Neuronal stem cell (in vitro differentiated cells): Measurements from ENCODE around the gene CRYBG3.

Experiments used
- DNase-seq: peaks from one replicate; pipeline ENCODE4 v3.0.0-alpha.2; 2013; ENCODE audit warnings: low spot score
- H2AFZ ChIP-seq: one replicate; pipeline ENCODE4 v1.6.1; 2013; ENCODE audit warnings: mild to moderate bottlenecking, low read length, inconsistent platforms
- H2AK5ac ChIP-seq: 2 replicates; pipeline ENCODE4 v1.6.1; 2013; ENCODE audit warnings: low read depth, mild to moderate bottlenecking, inconsistent platforms, low read length, moderate library complexity, mixed read lengths
- H2BK120ac ChIP-seq: 2 replicates; pipeline ENCODE4 v1.6.1; 2013; ENCODE audit warnings: low read depth, mild to moderate bottlenecking, inconsistent platforms, low read length, moderate library complexity, mixed read lengths
- H2BK12ac ChIP-seq: one replicate; pipeline ENCODE4 v1.6.1; 2013; ENCODE audit warnings: low read length, inconsistent platforms
- H2BK15ac ChIP-seq: 2 replicates; pipeline ENCODE4 v1.6.1; 2013; ENCODE audit warnings: mild to moderate bottlenecking, low read length, inconsistent platforms, mixed read lengths
- H2BK5ac ChIP-seq: one replicate; pipeline ENCODE4 v1.6.1; 2013; ENCODE audit warnings: inconsistent platforms, mild to moderate bottlenecking, low read length, moderate library complexity
- H3K14ac ChIP-seq: one replicate; pipeline ENCODE4 v1.6.1; 2013; ENCODE audit warnings: low read length, inconsistent platforms
- H3K18ac ChIP-seq: 2 replicates; pipeline ENCODE4 v1.6.1; 2013; ENCODE audit warnings: low read length, inconsistent platforms
- H3K23ac ChIP-seq: 2 replicates; pipeline ENCODE4 v1.6.1; 2013; ENCODE audit warnings: low read depth, mild to moderate bottlenecking, mixed read lengths, low read length, inconsistent platforms; ENCODE audit not compliant: poor library complexity
- H3K27ac ChIP-seq: replicated peaks from 3 replicates; pipeline ENCODE4 v1.5.1; 2013; ENCODE audit warnings: low read length, inconsistent platforms
- H3K27me3 ChIP-seq, 3 experiments: 2 replicates each; pipeline ENCODE4 v1.6.1; 2013; ENCODE audit warnings: low read length in 3 of 3, mild to moderate bottlenecking in 2 of 3, inconsistent platforms in 1 of 3, low read depth in 1 of 3, mixed read lengths in 1 of 3, moderate library complexity in 1 of 3; ENCODE audit not compliant: control insufficient read depth in 3 of 3, insufficient read depth in 3 of 3
- H3K36me3 ChIP-seq, 2 donors: replicated peaks in 1 of 2; 2 replicates each; pipeline ENCODE4 v1.6.1; 2013; ENCODE audit warnings: low read length in 2 of 2; ENCODE audit not compliant: control insufficient read depth in 2 of 2, insufficient read depth in 2 of 2
- H3K4ac ChIP-seq: 2 replicates; pipeline ENCODE4 v1.6.1; 2013; ENCODE audit warnings: inconsistent platforms, mild to moderate bottlenecking, low read length, moderate library complexity
- H3K4me1 ChIP-seq, 2 donors: 1 replicate in 1 of 2; 2 replicates in 1 of 2; pipeline ENCODE4 v1.6.1; 2013; ENCODE audit warnings: low read length in 2 of 2, low read depth in 1 of 2; ENCODE audit not compliant: control insufficient read depth in 2 of 2, insufficient read depth in 1 of 2
- H3K4me2 ChIP-seq: one replicate; pipeline ENCODE4 v1.6.1; 2013; ENCODE audit warnings: mild to moderate bottlenecking, low read length, inconsistent platforms; ENCODE audit not compliant: insufficient read depth, poor library complexity, severe bottlenecking
- H3K4me3 ChIP-seq, 2 donors: 2 replicates each; pipeline ENCODE4 v1.5.1; 2013; ENCODE audit warnings: low read length in 2 of 2, mild to moderate bottlenecking in 2 of 2, inconsistent platforms in 1 of 2, moderate library complexity in 1 of 2
- H3K79me1 ChIP-seq: one replicate; pipeline ENCODE4 v1.6.1; 2013; ENCODE audit warnings: low read depth, mild to moderate bottlenecking, inconsistent platforms, low read length, moderate library complexity
- H3K9ac ChIP-seq: one replicate; pipeline ENCODE4 v1.6.1; 2013; ENCODE audit warnings: mild to moderate bottlenecking, low read depth, low read length, inconsistent platforms; ENCODE audit not compliant: poor library complexity
- H3K9me3 ChIP-seq, 2 donors: replicated peaks in 1 of 2; 2 replicates each; pipeline versions ENCODE3 to v1.6.1; 2013; ENCODE audit warnings: low read length in 2 of 2, mild to moderate bottlenecking in 2 of 2, inconsistent platforms in 1 of 2, low read depth in 1 of 2, mixed read lengths in 1 of 2, moderate library complexity in 1 of 2; ENCODE audit not compliant: control insufficient read depth in 2 of 2, insufficient read depth in 1 of 2
- H4K8ac ChIP-seq: one replicate; pipeline ENCODE4 v1.6.1; 2013; ENCODE audit warnings: low read depth, mild to moderate bottlenecking, inconsistent platforms, low read length, moderate library complexity
- H4K91ac ChIP-seq: one replicate; pipeline ENCODE4 v1.6.1; 2013; ENCODE audit warnings: low read length, low read depth, mild to moderate bottlenecking, inconsistent platforms; ENCODE audit not compliant: poor library complexity
- WGBS, 2 donors: extraction: QIAGEN DNeasy Blood & Tissue Kit; methylation state at CpG; one replicate each; pipeline ENCODE4 v1.1.7; 2013; ENCODE audit warnings: missing lambda C conversion rate in 2 of 2, mixed read lengths in 1 of 2; ENCODE audit not compliant: insufficient read length in 2 of 2, insufficient replicate concordance in 1 of 2; ENCODE audit errors: extremely low coverage in 2 of 2; 5-methylcytosine and 5-hydroxymethylcytosine counted together

CRYBG3 gene

DNA sequence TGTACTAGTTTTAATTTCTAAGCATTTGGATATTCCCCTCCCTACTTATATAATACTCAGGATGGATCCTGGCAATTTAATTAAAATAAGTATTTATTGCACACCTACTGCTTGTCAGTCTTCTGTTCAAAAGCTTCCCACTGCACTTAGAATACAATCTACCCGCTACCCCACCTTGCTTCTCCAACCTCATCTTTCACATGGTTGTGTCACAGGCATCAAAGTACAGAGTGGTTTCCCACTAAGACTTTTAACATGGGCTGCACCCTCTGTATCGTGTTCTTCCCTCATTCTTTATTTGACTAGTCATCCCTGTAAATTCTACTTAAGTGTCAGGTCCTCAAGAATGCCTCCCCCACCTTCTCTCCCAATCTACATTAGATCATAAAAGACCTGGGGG lies 115.4 kb downstream of the CRYBG3 start:
- WGBS, 2 donors = no CpG with 5 or more reads among the region's 2 CpGs
- Histone ChIP-seq H4K91ac (no peak overlapping the region), H3K27ac (no peak overlapping the region), H2BK12ac (no peak overlapping the region), H2BK15ac (no peak overlapping the region), H3K79me1 (no peaks in the 10 kb centered on the region), H3K9me3 (no peaks in the 10 kb centered on the region), H3K4me3 (no peak overlapping the region), H3K27me3 (no peaks in the 10 kb centered on the region), H3K14ac (no peak overlapping the region), H3K18ac (no peak overlapping the region), H2AK5ac (no peak overlapping the region), H2AFZ (no peak overlapping the region), H3K4ac (no peak overlapping the region), H3K4me1 (no peaks in the 10 kb centered on the region), H2BK120ac (no peak overlapping the region), H3K9ac (no peak overlapping the region), H3K36me3 (peaks cover 0 to 43% of the 10 kb centered on the region in 2 donors), H3K23ac (no peak overlapping the region), H2BK5ac (no peak overlapping the region), H4K8ac (no peak overlapping the region), H3K4me2 (no peak overlapping the region)
- DNase-seq = no peak

DNA sequence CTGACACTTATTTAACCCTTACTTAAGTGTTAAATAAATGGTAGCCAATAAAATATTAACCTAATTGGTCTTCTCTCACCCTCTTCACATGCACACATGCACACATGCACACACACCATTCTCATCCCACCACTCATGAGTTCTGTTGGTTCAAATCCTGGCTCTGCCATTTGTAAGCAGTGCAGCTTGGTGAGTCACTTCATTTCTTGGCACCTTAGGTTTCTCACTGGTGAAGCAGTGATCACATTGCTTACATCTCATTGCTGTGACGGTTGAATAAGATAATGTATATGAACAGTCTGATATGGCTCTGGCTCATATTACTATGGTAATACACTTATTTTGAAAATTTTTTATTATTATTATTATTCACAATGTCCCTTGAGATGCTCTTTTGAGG lies 116.6 kb downstream of the CRYBG3 start:
- Histone ChIP-seq H4K91ac (no peak overlapping the region), H3K4ac (no peak overlapping the region), H4K8ac (no peak overlapping the region), H3K9me3 (no peaks in the 10 kb centered on the region), H2BK12ac (no peak overlapping the region), H3K27ac (no peak overlapping the region), H2BK120ac (no peak overlapping the region), H3K23ac (no peak overlapping the region), H3K14ac (no peak overlapping the region), H3K4me1 (no peaks in the 10 kb centered on the region), H3K36me3 (peaks cover 0 to 51% of the 10 kb centered on the region in 2 donors), H2AK5ac (no peak overlapping the region), H3K4me2 (no peak overlapping the region), H3K4me3 (no peak overlapping the region), H2BK15ac (no peak overlapping the region), H2AFZ (no peak overlapping the region), H3K18ac (no peak overlapping the region), H2BK5ac (no peak overlapping the region), H3K27me3 (no peaks in the 10 kb centered on the region), H3K79me1 (no peaks in the 10 kb centered on the region), H3K9ac (no peak overlapping the region)
- WGBS, 2 donors = no CpG with 5 or more reads among the region's 1 CpG
- no peak for DNase-seq

DNA sequence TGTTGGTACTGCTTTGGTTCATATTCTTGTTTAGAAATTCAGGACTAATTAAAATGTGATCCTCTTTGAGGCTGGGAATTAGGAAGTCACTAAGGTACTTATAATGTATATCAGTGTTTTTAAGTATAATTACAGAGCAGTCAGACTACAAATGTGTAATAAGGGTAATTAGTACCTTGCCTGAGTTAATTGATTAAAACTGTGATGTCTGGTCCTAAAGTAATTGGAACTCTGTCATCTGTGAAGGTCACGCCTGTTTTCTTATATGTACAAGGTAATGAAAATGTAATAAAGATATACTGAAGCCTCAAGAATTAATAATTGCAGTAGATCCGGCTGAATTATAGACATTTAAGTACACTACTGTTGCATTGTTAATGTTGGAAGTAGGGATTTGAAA lies 117.6 kb downstream of the CRYBG3 start:
- Histone ChIP-seq H3K27me3 (no peaks in the 10 kb centered on the region), H3K9me3 (no peaks in the 10 kb centered on the region), H3K23ac (no peak overlapping the region), H4K8ac (no peak overlapping the region), H3K18ac (no peak overlapping the region), H2AK5ac (no peak overlapping the region), H2AFZ (no peak overlapping the region), H2BK120ac (no peak overlapping the region), H3K79me1 (no peaks in the 10 kb centered on the region), H4K91ac (no peak overlapping the region), H2BK12ac (no peak overlapping the region), H3K4me2 (no peak overlapping the region), H3K9ac (no peak overlapping the region), H2BK15ac (no peak overlapping the region), H3K36me3 (peaks cover 0 to 52% of the 10 kb centered on the region in 2 donors), H2BK5ac (no peak overlapping the region), H3K4me1 (no peaks in the 10 kb centered on the region), H3K14ac (no peak overlapping the region), H3K4me3 (no peak overlapping the region), H3K27ac (no peak overlapping the region), H3K4ac (no peak overlapping the region)
- DNase-seq = no peak
- WGBS, 2 donors = no CpG with 5 or more reads among the region's 2 CpGs

DNA sequence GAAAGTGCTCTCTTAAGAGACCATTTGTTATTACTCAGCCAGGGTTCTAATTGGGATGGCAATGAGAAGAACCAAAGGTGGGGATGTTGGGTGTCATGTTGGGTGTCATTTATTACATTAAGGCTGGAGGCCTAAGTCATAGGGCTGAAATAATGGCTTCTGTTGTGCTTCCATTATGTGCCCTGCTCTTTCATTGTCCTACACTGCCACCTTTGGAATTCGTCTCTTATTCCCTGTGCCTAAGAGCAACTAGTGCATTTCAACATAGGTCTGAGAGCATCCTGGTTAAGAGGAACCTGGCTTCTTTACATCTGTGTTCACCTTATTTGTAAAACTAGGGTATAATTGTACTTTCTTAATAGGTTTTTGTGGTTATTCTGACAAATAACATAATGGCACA lies 118.2 kb downstream of the CRYBG3 start:
- Histone ChIP-seq H3K18ac (no peak overlapping the region), H3K9ac (no peak overlapping the region), H3K14ac (no peak overlapping the region), H3K79me1 (no peaks in the 10 kb centered on the region), H3K4me2 (no peak overlapping the region), H3K4me1 (no peaks in the 10 kb centered on the region), H3K27ac (no peak overlapping the region), H3K36me3 (peaks cover 0 to 52% of the 10 kb centered on the region in 2 donors), H4K8ac (no peak overlapping the region), H2BK5ac (no peak overlapping the region), H3K4ac (no peak overlapping the region), H2BK15ac (no peak overlapping the region), H2BK12ac (no peak overlapping the region), H4K91ac (no peak overlapping the region), H3K27me3 (no peaks in the 10 kb centered on the region), H2AK5ac (no peak overlapping the region), H3K4me3 (no peak overlapping the region), H3K23ac (no peak overlapping the region), H3K9me3 (no peaks in the 10 kb centered on the region), H2BK120ac (no peak overlapping the region), H2AFZ (no peak overlapping the region)
- no peak for DNase-seq
- no CpG with 5 or more reads among the region's 1 CpG for WGBS, 2 donors
